CD4-positive, alpha-beta T cell (primary cell): Measurements from ENCODE around the gene GPR68. TPM values are rescaled to one million over a fixed set of nuclear protein-coding genes. Genes with fewer than 3 reads are reported as not detected.

Source experiments
- ATAC-seq: fragments of 200-7000 bp; cut with Tn5 transposase; one replicate; pipeline ENCODE4 v1.10.0; 2022; ENCODE audit warnings: mild to moderate bottlenecking; ENCODE audit not compliant: poor library complexity
- CTCF ChIA-PET: fragments of 350-600 bp; sonication (Branson Sonifier 250); formaldehyde crosslinking; loops from one replicate; lab custom pipeline; 2021; ENCODE audit warnings: antibody characterized with exemption, inconsistent platforms; lab: Charles Lee
- POLR2A ChIA-PET: fragments of 350-600 bp; sonication (Branson Sonifier 250); formaldehyde crosslinking; loops from one replicate; lab custom pipeline; 2021; ENCODE audit warnings: antibody characterized with exemption, inconsistent platforms; lab: Charles Lee
- DNase-seq, 14 experiments: peaks; one replicate each; pipeline ENCODE4 v3.0.0-alpha.2; 2013 to 2020; ENCODE audit warnings: mixed read lengths in 2 of 14
- H3K27ac ChIP-seq, 2 donors: one replicate each; pipeline versions ENCODE4 v1.5.1 to v1.7.0; 2013; ENCODE audit warnings: low read length in 2 of 2, low read depth in 1 of 2, mild to moderate bottlenecking in 1 of 2
- H3K27me3 ChIP-seq, 2 experiments: 1 replicate in 1 of 2; 2 replicates in 1 of 2; pipeline versions ENCODE4 v1.6.1 to v1.7.0; 2013; ENCODE audit warnings: low read length in 2 of 2, control low read depth in 1 of 2, mild to moderate bottlenecking in 1 of 2, moderate library complexity in 1 of 2; ENCODE audit not compliant: insufficient read depth in 2 of 2, control insufficient read depth in 1 of 2
- H3K36me3 ChIP-seq: one replicate; pipeline ENCODE4 v1.6.1; 2013; ENCODE audit warnings: low read length, control low read depth; ENCODE audit not compliant: insufficient read depth
- H3K4me1 ChIP-seq: one replicate; pipeline ENCODE4 v1.6.1; 2013; ENCODE audit warnings: low read length, control low read depth; ENCODE audit not compliant: insufficient read depth
- H3K4me3 ChIP-seq: one replicate; pipeline ENCODE4 v1.5.1; 2013; ENCODE audit warnings: mild to moderate bottlenecking, low read length, moderate library complexity
- H3K9me3 ChIP-seq, 2 experiments: 1 replicate in 1 of 2; 2 replicates in 1 of 2; pipeline versions ENCODE4 v1.6.1 to v1.7.0; 2013; ENCODE audit warnings: low read length in 2 of 2, mild to moderate bottlenecking in 2 of 2, control low read depth in 1 of 2, moderate library complexity in 1 of 2; ENCODE audit not compliant: control insufficient read depth in 1 of 2, insufficient read depth in 1 of 2
- H3K27ac Mint-ChIP-seq: one replicate; pipeline ENCODE4 v1.8.0; 2020; ENCODE audit warnings: mixed read lengths
- H3K27me3 Mint-ChIP-seq: one replicate; pipeline ENCODE4 v1.8.0; 2021; ENCODE audit warnings: mixed read lengths
- H3K36me3 Mint-ChIP-seq: one replicate; pipeline ENCODE4 v1.8.0; 2021; ENCODE audit warnings: low read depth, mixed read lengths
- H3K4me1 Mint-ChIP-seq: one replicate; pipeline ENCODE4 v1.8.0; 2021; ENCODE audit warnings: low read depth, mixed read lengths
- H3K4me3 Mint-ChIP-seq: one replicate; pipeline ENCODE4 v1.8.0; 2020; ENCODE audit warnings: mild to moderate bottlenecking, mixed read lengths
- H3K9me3 Mint-ChIP-seq: one replicate; pipeline ENCODE4 v1.8.0; 2020; ENCODE audit warnings: mixed read lengths
- intact Hi-C, 2 experiments: fragments of 100-400 bp; cut with DNase I in 1 of 2; cut with micrococcal nuclease in 1 of 2; formaldehyde crosslinking; loops; one replicate each; pipeline versions ENCODE4 v1.15.1 to v1.9.0; 2023 to 2025; cut with DNase I, micrococcal nuclease
- total RNA-seq, 174 experiments: library from RNA in 2 of 174; stranded (reverse) in 2 of 174; gene quantifications; one replicate each; pipeline ENCODE4 v1.2.3 and lab custom pipeline; 2021 to 2026
- TF ChIP-seq, protein P1 (sequence below): fragments of 200-600 bp; IDR thresholded peaks from one replicate; pipeline ENCODE4 v1.8.0; 2022; ENCODE audit warnings: antibody characterized with exemption, mild to moderate bottlenecking

Gene GPR68
- total RNA-seq, 2 experiments from 2014 or later = 2.8 to 2.9 TPM

DNA sequence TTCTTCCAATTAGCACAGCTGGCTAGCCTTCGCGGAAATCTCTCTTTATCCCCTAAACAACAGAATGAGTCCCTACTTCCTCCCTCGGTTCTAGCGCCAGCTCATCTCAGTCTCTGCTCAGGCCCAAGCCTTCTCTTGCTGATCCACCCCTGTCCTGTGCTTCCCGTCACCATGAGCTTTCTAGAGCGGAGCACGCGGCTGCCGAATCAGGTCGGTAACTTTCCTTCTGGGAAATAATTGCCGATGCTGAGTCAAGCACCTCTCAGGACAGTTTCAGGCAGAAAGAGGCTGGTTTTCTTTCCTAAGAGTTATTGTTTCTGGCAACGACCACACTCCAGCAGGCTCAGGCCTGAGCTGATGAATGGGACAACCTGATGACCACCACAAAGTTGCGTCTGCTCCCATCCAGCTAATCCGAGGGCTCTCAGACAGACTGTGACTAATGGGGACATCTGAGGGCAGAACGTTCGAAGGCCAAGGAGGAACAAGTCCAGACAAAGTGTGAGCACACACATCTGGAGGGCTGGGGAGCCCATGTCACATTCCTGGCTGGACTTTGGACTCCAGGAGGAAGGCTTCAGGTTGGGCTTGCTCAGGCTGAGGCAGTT is 13.6 kb upstream of the GPR68 start:
- H3K27ac ChIP-seq = no peak overlapping the region
- H3K4me1 Mint-ChIP-seq = peaks cover 75% of the 10 kb centered on the region
- ChIA-PET CTCF (interaction anchor here (0.9 kb wide), 1 partner anchor 85 kb away, joined by 4 read pairs; no protein-coding TSS in a partner anchor), POLR2A (interaction anchor here (0.6 to 11.0 kb wide), 3 partner anchors 9 to 21 kb away, joined by 3 to 178 read pairs (median 3); partner anchors contain the start of gene GPR68)
- no peaks in the 10 kb centered on the region for H3K36me3 ChIP-seq
- intact Hi-C loops = no loop called here
- H3K4me3 Mint-ChIP-seq = no peak overlapping the region
- H3K27ac Mint-ChIP-seq = peak overlapping the region; percentile 37
- ATAC-seq (no peak), DNase-seq (peak in 2 of 14 experiments; percentile 19 to 24)
- no peak overlapping the region for H3K4me3 ChIP-seq
- TF ChIP-seq, protein P1, sequence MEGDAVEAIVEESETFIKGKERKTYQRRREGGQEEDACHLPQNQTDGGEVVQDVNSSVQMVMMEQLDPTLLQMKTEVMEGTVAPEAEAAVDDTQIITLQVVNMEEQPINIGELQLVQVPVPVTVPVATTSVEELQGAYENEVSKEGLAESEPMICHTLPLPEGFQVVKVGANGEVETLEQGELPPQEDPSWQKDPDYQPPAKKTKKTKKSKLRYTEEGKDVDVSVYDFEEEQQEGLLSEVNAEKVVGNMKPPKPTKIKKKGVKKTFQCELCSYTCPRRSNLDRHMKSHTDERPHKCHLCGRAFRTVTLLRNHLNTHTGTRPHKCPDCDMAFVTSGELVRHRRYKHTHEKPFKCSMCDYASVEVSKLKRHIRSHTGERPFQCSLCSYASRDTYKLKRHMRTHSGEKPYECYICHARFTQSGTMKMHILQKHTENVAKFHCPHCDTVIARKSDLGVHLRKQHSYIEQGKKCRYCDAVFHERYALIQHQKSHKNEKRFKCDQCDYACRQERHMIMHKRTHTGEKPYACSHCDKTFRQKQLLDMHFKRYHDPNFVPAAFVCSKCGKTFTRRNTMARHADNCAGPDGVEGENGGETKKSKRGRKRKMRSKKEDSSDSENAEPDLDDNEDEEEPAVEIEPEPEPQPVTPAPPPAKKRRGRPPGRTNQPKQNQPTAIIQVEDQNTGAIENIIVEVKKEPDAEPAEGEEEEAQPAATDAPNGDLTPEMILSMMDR = no peak
- H3K27me3 Mint-ChIP-seq = no peaks in the 10 kb centered on the region
- peaks cover 65% of the 10 kb centered on the region for H3K4me1 ChIP-seq
- H3K9me3 ChIP-seq = no peaks in the 10 kb centered on the region
- H3K36me3 Mint-ChIP-seq = no peaks in the 10 kb centered on the region
- H3K27me3 ChIP-seq = no peaks in the 10 kb centered on the region
- no peaks in the 10 kb centered on the region for H3K9me3 Mint-ChIP-seq

- ChIA-PET CTCF (interaction anchor here (0.9 kb wide), 1 partner anchor 84 kb away, joined by 4 read pairs; no protein-coding TSS in a partner anchor), POLR2A (interaction anchor here (0.6 to 11.0 kb wide), 4 partner anchors 7 to 21 kb away, joined by 3 to 178 read pairs (median 4); partner anchors contain the start of gene GPR68)
- no peak overlapping the region for H3K27ac ChIP-seq
- Mint-ChIP-seq H3K27ac (peak overlapping the region; percentile 16), H3K36me3 (no peaks in the 10 kb centered on the region), H3K4me1 (peaks cover 73% of the 10 kb centered on the region), H3K9me3 (no peaks in the 10 kb centered on the region), H3K27me3 (no peaks in the 10 kb centered on the region), H3K4me3 (peak overlapping the region; percentile 46)
- intact Hi-C loops = no loop called here
- no peaks in the 10 kb centered on the region for H3K27me3 ChIP-seq
- DNase-seq (peak in 1 of 14 experiments; percentile 17), ATAC-seq (no peak)
- no peak overlapping the region for H3K4me3 ChIP-seq
- H3K36me3 ChIP-seq = no peaks in the 10 kb centered on the region
- TF ChIP-seq, protein P1 = no peak
- peaks cover 71% of the 10 kb centered on the region for H3K4me1 ChIP-seq
- H3K9me3 ChIP-seq = no peaks in the 10 kb centered on the region
These were observed 13.0 kb upstream of the GPR68 start for GRCh38 chr14:91257328-91258010.

- DNase-seq (no peak), ATAC-seq (no peak)
- no peaks in the 10 kb centered on the region for H3K27me3 Mint-ChIP-seq
- peak overlapping the region; percentile 90 for H3K27ac Mint-ChIP-seq
- H3K36me3 Mint-ChIP-seq = no peaks in the 10 kb centered on the region
- POLR2A ChIA-PET = interaction anchor here (0.7 to 11.0 kb wide), 3 partner anchors 8 to 22 kb away, joined by 3 to 178 read pairs (median 4); partner anchors contain the start of gene GPR68
- no peaks in the 10 kb centered on the region for H3K36me3 ChIP-seq
- CTCF ChIA-PET = no interaction called here
- no peak overlapping the region for H3K4me3 Mint-ChIP-seq
- peaks cover 79% of the 10 kb centered on the region for H3K4me1 ChIP-seq
- H3K27me3 ChIP-seq = no peaks in the 10 kb centered on the region
- TF ChIP-seq, protein P1 = no peak
- H3K4me3 ChIP-seq = no peak overlapping the region
- intact Hi-C loops = no loop called here
- H3K27ac ChIP-seq = no peak overlapping the region
- no peaks in the 10 kb centered on the region for H3K9me3 Mint-ChIP-seq
- no peaks in the 10 kb centered on the region for H3K9me3 ChIP-seq
- H3K4me1 Mint-ChIP-seq = peaks cover 74% of the 10 kb centered on the region
These were observed 12.2 kb upstream of the GPR68 start for GRCh38 chr14:91256661-91257060.
